ENCODE measurements around the gene CRTC3. TPM values are rescaled to one million over a fixed set of nuclear protein-coding genes. Genes with fewer than 3 reads are reported as not detected.
A peak's percentile ranks its signal among the peaks of the same experiment; 100 is the strongest.

CRTC3 gene
- total and polyA plus RNA-seq, 2 donors (not counting 1 experiment from before 2014, with no cell fraction given), result 18.3 to 23.4 TPM

- Histone ChIP-seq H3K27me3 (ENCODE audit: control insufficient read depth, insufficient read depth, low read length) (no peaks in the 10 kb centered on the region), H3K9ac (ENCODE audit: insufficient read depth, low read length) (peak overlapping the region; percentile 84), H3K4me2 (ENCODE audit: extremely low read depth, insufficient read depth, low read length) (peak overlapping the region; percentile 62)
Observed at GRCh38 chr15:90529011-90529370, 732 bp upstream of the CRTC3 start.

GRCh38 chr15:90530250-90531051 is 728 bp downstream of the CRTC3 start:
- TF ChIP-seq, protein P1, sequence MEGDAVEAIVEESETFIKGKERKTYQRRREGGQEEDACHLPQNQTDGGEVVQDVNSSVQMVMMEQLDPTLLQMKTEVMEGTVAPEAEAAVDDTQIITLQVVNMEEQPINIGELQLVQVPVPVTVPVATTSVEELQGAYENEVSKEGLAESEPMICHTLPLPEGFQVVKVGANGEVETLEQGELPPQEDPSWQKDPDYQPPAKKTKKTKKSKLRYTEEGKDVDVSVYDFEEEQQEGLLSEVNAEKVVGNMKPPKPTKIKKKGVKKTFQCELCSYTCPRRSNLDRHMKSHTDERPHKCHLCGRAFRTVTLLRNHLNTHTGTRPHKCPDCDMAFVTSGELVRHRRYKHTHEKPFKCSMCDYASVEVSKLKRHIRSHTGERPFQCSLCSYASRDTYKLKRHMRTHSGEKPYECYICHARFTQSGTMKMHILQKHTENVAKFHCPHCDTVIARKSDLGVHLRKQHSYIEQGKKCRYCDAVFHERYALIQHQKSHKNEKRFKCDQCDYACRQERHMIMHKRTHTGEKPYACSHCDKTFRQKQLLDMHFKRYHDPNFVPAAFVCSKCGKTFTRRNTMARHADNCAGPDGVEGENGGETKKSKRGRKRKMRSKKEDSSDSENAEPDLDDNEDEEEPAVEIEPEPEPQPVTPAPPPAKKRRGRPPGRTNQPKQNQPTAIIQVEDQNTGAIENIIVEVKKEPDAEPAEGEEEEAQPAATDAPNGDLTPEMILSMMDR (conservative IDR thresholded peaks at IDR 0.05 in 1 of 2, IDR thresholded peaks at IDR 0.05 in 1 of 2; ENCODE audit: low read depth in 1 of 2, low read length in 2 of 2), result no peak
- no peak for TF ChIP-seq EZH2 (IDR thresholded peaks at IDR 0.05; ENCODE audit: low read length, missing control alignments)
- peaks cover 40% of the 10 kb centered on the region for H3K79me2 ChIP-seq (ENCODE audit: control insufficient read depth, insufficient read depth, low read length)
- no peaks in the 10 kb centered on the region for H4K20me1 ChIP-seq (ENCODE audit: control insufficient read depth, extremely low read depth, insufficient read depth, low read length)
- H3K27me3 ChIP-seq (ENCODE audit: control insufficient read depth, insufficient read depth, low read length), result no peaks in the 10 kb centered on the region
- peak overlapping the region; percentile 81 for H3K9ac ChIP-seq (ENCODE audit: insufficient read depth, low read length)
- H3K9me3 ChIP-seq (ENCODE audit: control insufficient read depth, insufficient read depth, low read depth, low read length), result no peaks in the 10 kb centered on the region
- peak overlapping the region; percentile 79 for H3K27ac ChIP-seq (ENCODE audit: insufficient read depth, low read length)
- DNase-seq (ENCODE audit: low read depth in 2 of 2), result peak; percentile 34 to 46
- H3K36me3 ChIP-seq (ENCODE audit: control insufficient read depth, insufficient read depth, low read length), result no peaks in the 10 kb centered on the region
- H3K4me2 ChIP-seq (ENCODE audit: extremely low read depth, insufficient read depth, low read length), result peak overlapping the region; percentile 85
- H3K4me1 ChIP-seq (ENCODE audit: control insufficient read depth, extremely low read depth, insufficient read depth, low read length), result peaks cover 4% of the 10 kb centered on the region
- H3K4me3 ChIP-seq (replicated peaks in 1 of 4; ENCODE audit: control extremely low read depth in 1 of 4, insufficient read depth in 1 of 4, low read depth in 3 of 4, low read length in 4 of 4), result peak overlapping the region; percentile 81 to 94 (median 88)
- peak overlapping the region; percentile 37 for H2AFZ ChIP-seq (ENCODE audit: low read length)

More at GRCh38 chr15:90529011-90529370, 732 bp upstream of the CRTC3 start:
- Histone ChIP-seq H3K4me1 (ENCODE audit: control insufficient read depth, extremely low read depth, insufficient read depth, low read length) (peaks cover 4% of the 10 kb centered on the region), H3K27ac (ENCODE audit: insufficient read depth, low read length) (no peak overlapping the region), H3K36me3 (ENCODE audit: control insufficient read depth, insufficient read depth, low read length) (no peaks in the 10 kb centered on the region), H3K4me3 (replicated peaks in 1 of 4; ENCODE audit: control extremely low read depth in 1 of 4, insufficient read depth in 1 of 4, low read depth in 3 of 4, low read length in 4 of 4) (peak overlapping the region in 1 of 4 experiments; percentile 92), H2AFZ (ENCODE audit: low read length) (peak overlapping the region; percentile 73), H4K20me1 (ENCODE audit: control insufficient read depth, extremely low read depth, insufficient read depth, low read length) (no peaks in the 10 kb centered on the region), H3K79me2 (ENCODE audit: control insufficient read depth, insufficient read depth, low read length) (peaks cover 29% of the 10 kb centered on the region), H3K9me3 (ENCODE audit: control insufficient read depth, insufficient read depth, low read depth, low read length) (no peaks in the 10 kb centered on the region)
- no peak for DNase-seq (ENCODE audit: low read depth in 2 of 2)
- TF ChIP-seq, protein P1 (conservative IDR thresholded peaks at IDR 0.05 in 1 of 2, IDR thresholded peaks at IDR 0.05 in 1 of 2; ENCODE audit: low read depth in 1 of 2, low read length in 2 of 2), result no peak
- no peak for TF ChIP-seq EZH2 (IDR thresholded peaks at IDR 0.05; ENCODE audit: low read length, missing control alignments)

GRCh38 chr15:90531147-90531546 is 1.4 kb downstream of the CRTC3 start:
- Histone ChIP-seq H3K4me2 (ENCODE audit: extremely low read depth, insufficient read depth, low read length) (peak overlapping the region; percentile 85), H3K79me2 (ENCODE audit: control insufficient read depth, insufficient read depth, low read length) (peaks cover 47% of the 10 kb centered on the region), H3K9ac (ENCODE audit: insufficient read depth, low read length) (no peak overlapping the region), H3K4me1 (ENCODE audit: control insufficient read depth, extremely low read depth, insufficient read depth, low read length) (peaks cover 4% of the 10 kb centered on the region), H3K9me3 (ENCODE audit: control insufficient read depth, insufficient read depth, low read depth, low read length) (no peaks in the 10 kb centered on the region), H3K27ac (ENCODE audit: insufficient read depth, low read length) (no peak overlapping the region), H2AFZ (ENCODE audit: low read length) (no peak overlapping the region), H3K36me3 (ENCODE audit: control insufficient read depth, insufficient read depth, low read length) (no peaks in the 10 kb centered on the region), H4K20me1 (ENCODE audit: control insufficient read depth, extremely low read depth, insufficient read depth, low read length) (no peaks in the 10 kb centered on the region), H3K27me3 (ENCODE audit: control insufficient read depth, insufficient read depth, low read length) (no peaks in the 10 kb centered on the region), H3K4me3 (replicated peaks in 1 of 4; ENCODE audit: control extremely low read depth in 1 of 4, insufficient read depth in 1 of 4, low read depth in 3 of 4, low read length in 4 of 4) (peak overlapping the region; percentile 81 to 94 (median 88))
- TF ChIP-seq EZH2 (IDR thresholded peaks at IDR 0.05; ENCODE audit: low read length, missing control alignments), result no peak
- TF ChIP-seq, protein P1 (conservative IDR thresholded peaks at IDR 0.05 in 1 of 2, IDR thresholded peaks at IDR 0.05 in 1 of 2; ENCODE audit: low read depth in 1 of 2, low read length in 2 of 2), result no peak
- no peak for DNase-seq (ENCODE audit: low read depth in 2 of 2)

Measured in fibroblast of lung (primary cell).